OCI-LY7 (cell line): Measurements from ENCODE around the gene GALNT7. TPM values are rescaled to one million over a fixed set of nuclear protein-coding genes. Genes with fewer than 3 reads are reported as not detected.

Experiments
- BruUV-seq: library from RNA; stranded (reverse); fragments of 400-500 nt; replicated peaks from 2 replicates; lab custom pipeline; 2021; lab: Mats Ljungman, UMichigan
- CTCF ChIA-PET: fragments of 300-600 bp; sonication (Branson Sonifier 250); formaldehyde crosslinking; loops from one replicate; lab custom pipeline; 2022; ENCODE audit warnings: antibody characterized with exemption; ENCODE audit not compliant: unreplicated experiment; lab: Charles Lee
- POLR2A ChIA-PET: fragments of 300-600 bp; sonication (Branson Sonifier 250); formaldehyde crosslinking; loops from one replicate; lab custom pipeline; 2022; ENCODE audit warnings: antibody characterized with exemption; lab: Charles Lee
- DNase-seq: peaks from one replicate; pipeline ENCODE4 v3.0.0-alpha.2; 2015; ENCODE audit warnings: low spot score
- H2AFZ ChIP-seq: fragments of 200-600 bp; sonication (generic), shearing (Covaris generic); 2 replicates; pipeline ENCODE4 v1.6.1; 2014; ENCODE audit warnings: mild to moderate bottlenecking, antibody characterized with exemption, low read length, moderate library complexity
- H3K27ac ChIP-seq: fragments of 200-600 bp; sonication (generic); 2 replicates; pipeline ENCODE4 v1.5.1; 2014; ENCODE audit warnings: mixed run types, low read depth, mild to moderate bottlenecking, moderate library complexity, low read length, inconsistent platforms; ENCODE audit not compliant: poor library complexity, severe bottlenecking
- H3K36me3 ChIP-seq: fragments of 200-600 bp; sonication (generic); 2 replicates; pipeline ENCODE4 v1.6.1; 2014; ENCODE audit warnings: mild to moderate bottlenecking, antibody characterized with exemption, low read length, moderate library complexity, mixed read lengths; ENCODE audit not compliant: insufficient read depth
- H3K4me1 ChIP-seq: fragments of 200-600 bp; sonication (generic); 2 replicates; pipeline ENCODE4 v1.5.1; 2014; ENCODE audit warnings: mild to moderate bottlenecking, low read length; ENCODE audit not compliant: insufficient read depth, poor library complexity, severe bottlenecking
- H3K4me2 ChIP-seq: fragments of 200-600 bp; sonication (generic); 2 replicates; pipeline ENCODE4 v1.6.1; 2014; ENCODE audit warnings: mild to moderate bottlenecking, low read length
- H3K4me3 ChIP-seq: fragments of 200-600 bp; sonication (generic); 2 replicates; pipeline ENCODE4 v1.5.1; 2014; ENCODE audit warnings: mild to moderate bottlenecking, low read depth, low read length; ENCODE audit not compliant: poor library complexity, severe bottlenecking
- H3K79me2 ChIP-seq: fragments of 200-600 bp; sonication (generic); 2 replicates; pipeline ENCODE4 v1.6.1; 2016; ENCODE audit warnings: low read depth, mild to moderate bottlenecking, low read length, moderate library complexity, mixed read lengths; ENCODE audit not compliant: insufficient read depth
- H3K9me2 ChIP-seq: fragments of 200-600 bp; sonication (generic); 2 replicates; pipeline ENCODE4 v1.6.1; 2016; ENCODE audit warnings: mild to moderate bottlenecking, low read length, mixed read lengths; ENCODE audit not compliant: insufficient read depth
- H3K9me3 ChIP-seq: fragments of 200-600 bp; sonication (generic); 2 replicates; pipeline ENCODE4 v1.6.1; 2014; ENCODE audit warnings: mild to moderate bottlenecking, mixed run types, low read length, mixed read lengths
- H4K20me1 ChIP-seq: fragments of 200-600 bp; sonication (generic); 2 replicates; pipeline ENCODE4 v1.6.1; 2014; ENCODE audit warnings: mild to moderate bottlenecking, antibody characterized with exemption, low read length, moderate library complexity, mixed read lengths; ENCODE audit not compliant: insufficient read depth
- CTCF ChIP-seq: fragments of 200-600 bp; sonication (generic); conservative IDR thresholded peaks from 2 replicates; pipeline ENCODE4 v1.5.1; 2014; ENCODE audit warnings: mild to moderate bottlenecking, antibody characterized with exemption, low read length, moderate library complexity, mixed read lengths
- EZH2phosphoT487 ChIP-seq: fragments of 200-600 bp; sonication (generic); IDR thresholded peaks from 2 replicates; pipeline ENCODE4 v1.6.1; 2018; ENCODE audit warnings: low read depth, borderline replicate concordance, mild to moderate bottlenecking, mixed run types, antibody characterized with exemption, low read length, moderate library complexity, mixed read lengths
- intact Hi-C: fragments of 100-400 bp; cut with micrococcal nuclease; formaldehyde crosslinking; loops from one replicate; pipeline ENCODE4 v1.10.0; 2022; ENCODE audit not compliant: unreplicated experiment
- total RNA-seq, 2 experiments: library from RNA; depleted of rRNA in 1 of 2; stranded (reverse); fragments of >200 nt in 1 of 2; shearing (Covaris generic) in 1 of 2; gene quantifications; 2 replicates each; pipeline ENCODE4 v1.2.3, GENCODE V29; 2014 to 2022

The GALNT7 gene
- total RNA-seq, 2 experiments from 2014 or later, result 20.3 to 34.4 TPM

- no peak for TF ChIP-seq EZH2phosphoT487
- no peak for TF ChIP-seq CTCF
- POLR2A ChIA-PET, result interaction anchor here (0.6 to 5.5 kb wide), 10 partner anchors 10 to 67 kb away, joined by 3 to 54 read pairs (median 6); partner anchors contain the start of gene HMGB2
- H3K36me3 ChIP-seq, result peaks cover 5% of the 10 kb centered on the region; the same call in 1 of the 2 replicates
- intact Hi-C loops, result no loop called here
- no peaks in the 10 kb centered on the region for H3K79me2 ChIP-seq
- no peaks in the 10 kb centered on the region for H3K9me3 ChIP-seq
- no TSS peak for BruUV-seq
- no peak overlapping the region for H3K27ac ChIP-seq
- no peak overlapping the region for H3K4me2 ChIP-seq
- H4K20me1 ChIP-seq, result no peaks in the 10 kb centered on the region
- H2AFZ ChIP-seq, result no peak overlapping the region
- H3K9me2 ChIP-seq, result no peaks in the 10 kb centered on the region
- DNase-seq, result no peak
- CTCF ChIA-PET, result interaction anchor here (1.0 to 1.1 kb wide), 3 partner anchors 10 to 83 kb away, joined by 3 read pairs; no protein-coding TSS in a partner anchor
- H3K4me1 ChIP-seq, result peaks cover 5% of the 10 kb centered on the region
- no peak overlapping the region for H3K4me3 ChIP-seq
Observed at GRCh38 chr4:173346074-173346473, 177.5 kb downstream of the GALNT7 start.

- no TSS peak for BruUV-seq
- Histone ChIP-seq H3K79me2 (no peaks in the 10 kb centered on the region), H3K36me3 (peaks cover 5% of the 10 kb centered on the region; the same call in 1 of the 2 replicates), H3K4me2 (no peak overlapping the region), H3K4me3 (no peak overlapping the region), H2AFZ (no peak overlapping the region), H3K9me2 (no peaks in the 10 kb centered on the region), H4K20me1 (no peaks in the 10 kb centered on the region), H3K9me3 (no peaks in the 10 kb centered on the region), H3K27ac (no peak overlapping the region), H3K4me1 (no peaks in the 10 kb centered on the region)
- DNase-seq, result no peak
- POLR2A ChIA-PET, result interaction anchor here (0.6 to 5.5 kb wide), 6 partner anchors 8 to 55 kb away, joined by 3 to 54 read pairs (median 18); partner anchors contain the start of gene HMGB2
- TF ChIP-seq EZH2phosphoT487 (no peak), CTCF (no peak)
- intact Hi-C loops, result no loop called here
- CTCF ChIA-PET, result no interaction called here
Observed at GRCh38 chr4:173347467-173347866, 178.9 kb downstream of the GALNT7 start.

- H3K4me1 ChIP-seq, result peaks cover 17% of the 10 kb centered on the region
- TF ChIP-seq EZH2phosphoT487 (no peak), CTCF (no peak)
- H3K27ac ChIP-seq, result no peak overlapping the region
- no peak for DNase-seq
- no TSS peak for BruUV-seq
- POLR2A ChIA-PET, result interaction anchor here (0.9 to 5.4 kb wide), 4 partner anchors 10 to 45 kb away, joined by 3 to 31 read pairs (median 18); partner anchors contain the start of gene HMGB2
- no peaks in the 10 kb centered on the region for H3K9me3 ChIP-seq
- no peaks in the 10 kb centered on the region for H4K20me1 ChIP-seq
- H3K9me2 ChIP-seq, result no peaks in the 10 kb centered on the region
- no peak overlapping the region for H3K4me3 ChIP-seq
- no peak overlapping the region for H3K4me2 ChIP-seq
- CTCF ChIA-PET, result no interaction called here
- intact Hi-C loops, result no loop called here
- no peak overlapping the region for H2AFZ ChIP-seq
- H3K36me3 ChIP-seq, result no peaks in the 10 kb centered on the region
- H3K79me2 ChIP-seq, result no peaks in the 10 kb centered on the region
Observed at GRCh38 chr4:173357939-173358338, 189.3 kb downstream of the GALNT7 start.
